GM11168 (cell line): ENCODE results near the gene MAB21L1.

ENCODE experiments used
- in situ Hi-C: fragments of 300-500 bp; cut with MboI; formaldehyde crosslinking; loops from one replicate; pipeline ENCODE4 v1.12.0; 2022; ENCODE audit warnings: low sequenced_read_pairs; ENCODE audit not compliant: unreplicated experiment

The MAB21L1 gene

DNA sequence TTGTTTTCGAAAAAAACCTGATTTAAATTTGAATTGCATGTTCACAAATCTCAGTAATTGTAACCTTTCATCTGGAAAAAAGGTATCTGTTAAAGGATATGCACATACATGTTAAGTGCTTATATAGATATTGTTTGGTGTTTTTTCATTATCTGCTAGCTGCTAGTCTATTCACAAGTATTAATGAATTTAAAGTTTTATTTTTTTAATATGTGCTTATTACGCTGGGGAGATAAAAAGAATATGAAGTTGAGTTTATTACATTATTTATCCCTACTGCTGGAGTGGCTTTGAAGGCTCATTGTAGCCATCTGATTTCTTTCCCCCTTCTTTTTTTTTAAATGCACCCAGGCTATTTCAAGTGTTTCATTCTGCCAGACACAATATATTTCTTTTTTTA, 3.9 kb upstream of the MAB21L1 start:
- in situ Hi-C loops, result no loop called here

DNA sequence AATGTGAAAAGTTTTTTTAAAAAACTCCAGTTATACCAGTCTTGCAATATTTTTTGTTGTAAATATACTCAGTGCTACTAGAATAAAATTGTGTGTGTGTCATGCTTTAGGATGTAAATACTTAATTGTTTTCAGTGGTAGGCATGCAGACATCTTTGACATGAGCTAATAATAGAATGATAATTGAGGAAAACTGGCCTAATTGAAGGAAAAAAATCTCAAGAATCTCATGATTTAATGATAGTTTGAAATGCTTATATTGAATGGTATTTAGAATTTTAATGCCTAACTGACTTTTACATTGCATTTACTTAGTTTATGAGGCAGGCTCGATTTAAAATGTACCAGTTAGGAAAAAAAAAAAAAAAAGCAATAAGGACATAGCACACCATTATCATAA, 3.2 kb upstream of the MAB21L1 start:
- in situ Hi-C loops, result no loop called here

DNA sequence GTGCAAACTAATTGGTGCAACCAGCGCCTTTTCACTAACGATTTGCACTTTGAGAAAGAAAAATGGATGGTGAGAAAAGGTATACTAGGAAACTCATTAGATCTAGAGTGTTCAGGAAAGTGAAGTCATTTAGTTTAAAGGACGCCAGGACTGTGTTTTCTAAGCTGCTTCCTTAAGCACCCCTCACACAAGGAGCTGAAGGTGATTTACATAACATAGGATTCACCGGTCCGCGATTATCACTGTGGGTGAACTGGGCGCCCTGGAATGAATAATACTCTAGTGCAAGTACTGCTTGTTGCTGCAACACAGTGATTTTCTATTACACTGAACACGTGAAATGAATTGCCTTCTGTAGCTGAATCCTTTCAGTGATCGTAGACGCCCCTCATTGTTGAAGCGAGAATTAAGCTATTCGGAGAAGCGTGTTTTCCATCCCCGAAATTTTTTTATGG, 2.6 kb upstream of the MAB21L1 start:
- in situ Hi-C loops, result no loop called here

DNA sequence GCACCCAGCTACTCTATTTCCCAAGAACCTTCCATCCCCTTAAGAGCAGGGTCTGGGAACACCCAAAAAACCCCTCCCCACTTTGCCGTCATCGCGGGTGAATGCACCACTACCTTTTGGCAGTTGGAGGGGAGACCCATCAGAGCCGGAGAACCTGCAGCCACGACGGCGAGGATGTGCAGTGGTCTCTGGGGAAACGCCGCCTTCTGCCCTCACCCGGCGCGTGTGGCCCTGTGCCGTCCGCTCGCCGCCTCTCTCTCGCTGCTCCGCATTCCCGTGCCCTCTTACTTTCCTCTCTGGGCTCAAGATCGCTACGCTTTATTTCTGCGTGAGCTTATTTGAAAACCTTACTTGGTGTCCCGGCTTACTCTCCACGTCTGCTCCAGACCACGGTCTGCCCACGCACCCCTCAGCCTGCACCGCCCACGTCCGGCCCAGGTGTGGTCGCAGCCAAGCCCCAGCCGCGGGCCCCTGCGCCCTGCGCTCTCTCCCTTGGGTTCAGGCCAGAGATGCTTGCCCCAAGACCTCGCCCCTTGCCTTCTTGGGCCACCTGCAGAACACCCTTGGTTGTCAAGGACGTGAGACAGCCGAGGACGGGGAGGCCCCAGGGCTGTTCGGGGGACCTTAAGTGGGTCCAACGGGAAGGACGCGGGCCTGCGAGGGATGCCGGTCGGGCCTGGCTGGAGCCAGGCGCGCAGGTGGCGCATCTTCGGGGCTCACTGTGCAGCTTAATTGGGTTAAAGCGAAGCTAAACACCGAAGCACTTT, 2.0 kb upstream of the MAB21L1 start:
- in situ Hi-C loops, result no loop called here

DNA sequence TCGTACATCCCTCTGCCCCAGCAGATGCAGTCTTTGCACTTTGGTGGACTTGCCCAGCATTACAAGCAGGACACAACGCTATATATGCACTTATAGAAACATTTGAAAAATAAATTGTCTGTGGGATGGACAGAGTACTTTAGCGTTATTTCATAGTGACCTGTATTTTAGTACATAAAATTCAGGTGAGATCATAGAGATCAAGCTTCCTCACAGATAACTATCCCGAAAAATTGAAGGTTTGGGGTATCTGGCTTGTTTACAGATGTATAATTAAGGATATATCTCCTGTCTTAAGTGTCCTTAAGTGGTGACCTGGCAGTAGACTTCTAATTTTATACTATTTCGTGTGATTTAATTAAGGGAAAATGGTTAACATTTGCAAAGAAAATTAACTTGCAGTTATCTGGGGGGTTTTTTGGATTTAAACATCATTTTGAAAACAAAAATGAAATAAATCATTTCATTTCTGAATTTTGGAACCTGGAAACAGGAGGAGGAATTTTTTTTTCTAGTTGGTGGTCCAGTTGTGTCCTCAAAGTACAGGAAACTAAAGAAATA, 977 bp upstream of the MAB21L1 start:
- in situ Hi-C loops, result no loop called here

DNA sequence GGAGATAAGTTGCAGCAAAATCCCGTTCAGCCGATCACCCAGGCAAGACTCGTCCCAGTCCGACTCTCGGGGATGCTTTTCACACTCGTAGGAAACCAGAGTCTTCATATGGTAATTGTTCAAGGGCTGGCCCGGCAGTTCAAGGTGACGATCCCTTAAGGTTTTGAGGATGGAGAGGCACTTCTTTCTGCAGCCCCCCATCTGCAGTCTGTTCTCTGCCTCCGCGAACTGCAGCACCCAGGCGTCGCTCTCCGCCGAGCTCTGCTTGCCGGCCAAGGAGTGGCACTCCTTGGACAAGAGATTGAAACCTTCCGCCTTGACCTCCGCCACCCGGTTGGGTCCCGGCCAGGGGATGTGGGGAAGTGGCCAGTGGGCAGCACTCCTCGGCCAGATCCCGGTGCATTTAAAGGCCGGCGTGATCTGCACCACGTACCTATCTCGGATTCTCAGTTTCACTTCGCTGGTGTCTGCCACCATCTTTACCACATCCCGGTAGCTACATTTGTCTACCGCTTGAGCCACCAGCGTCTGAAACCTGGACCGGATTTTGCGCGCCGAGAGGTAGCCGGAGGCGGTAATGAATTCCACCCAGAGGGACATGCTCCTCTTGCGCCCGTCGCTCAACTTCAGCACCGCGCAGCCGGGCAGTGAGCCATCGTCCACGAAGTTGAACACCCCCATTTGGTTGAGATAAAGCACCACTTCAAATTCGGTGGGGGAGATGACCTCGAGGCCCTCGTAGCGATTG, 1.1 kb downstream of the MAB21L1 start:
- in situ Hi-C loops, result no loop called here

DNA sequence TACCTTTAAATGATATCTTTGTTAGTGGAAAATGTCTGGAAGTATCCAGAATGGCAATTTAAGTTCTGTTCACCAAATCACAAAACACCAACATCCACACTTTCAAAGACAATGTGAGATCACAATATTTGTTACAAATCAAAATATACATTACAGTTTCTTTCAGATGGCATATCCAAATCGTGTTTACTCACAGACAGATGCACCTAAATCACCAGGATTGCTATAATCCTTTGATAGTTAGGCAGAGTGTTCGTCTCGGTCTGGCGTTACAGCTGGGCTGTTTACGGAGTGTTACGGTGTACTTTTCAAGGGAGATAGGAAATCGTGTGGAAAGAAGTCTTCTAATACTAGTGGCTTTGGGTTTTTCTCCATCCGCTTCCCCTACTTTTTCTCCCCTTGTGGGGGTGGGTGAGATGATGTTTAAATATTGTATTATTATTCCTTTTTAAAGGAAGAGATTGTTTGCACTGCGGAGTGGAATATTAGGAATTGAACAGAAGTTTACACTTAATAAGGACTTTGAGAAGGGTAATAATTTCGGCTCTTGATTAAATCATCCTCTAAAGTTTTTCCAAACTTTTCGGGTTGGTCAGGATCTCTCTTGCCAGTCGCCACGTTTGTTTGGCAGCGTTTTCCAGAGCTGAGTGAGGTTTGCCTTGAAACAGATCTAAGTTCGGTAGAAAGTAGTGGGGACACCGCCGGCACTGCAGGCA, 1.8 kb downstream of the MAB21L1 start:
- in situ Hi-C loops, result no loop called here

DNA sequence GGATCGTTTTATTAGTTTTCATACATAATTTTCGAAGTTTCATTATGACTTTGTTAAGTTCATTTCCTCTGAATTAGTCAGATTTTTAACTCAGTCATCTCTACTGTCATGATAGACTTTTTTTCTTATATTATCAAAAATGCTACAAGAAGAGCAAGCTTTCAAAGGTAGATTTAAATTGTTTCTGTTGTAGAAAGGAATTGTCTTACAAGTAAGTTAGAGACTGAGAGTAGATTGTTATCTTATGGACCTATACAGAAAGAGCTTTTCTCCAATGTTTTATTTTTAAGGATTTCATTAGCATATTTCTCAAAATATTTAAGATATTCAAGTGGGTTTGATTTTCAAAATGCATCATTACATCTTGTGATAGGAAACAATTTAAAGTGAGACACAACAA, 2.7 kb downstream of the MAB21L1 start:
- in situ Hi-C loops, result no loop called here

DNA sequence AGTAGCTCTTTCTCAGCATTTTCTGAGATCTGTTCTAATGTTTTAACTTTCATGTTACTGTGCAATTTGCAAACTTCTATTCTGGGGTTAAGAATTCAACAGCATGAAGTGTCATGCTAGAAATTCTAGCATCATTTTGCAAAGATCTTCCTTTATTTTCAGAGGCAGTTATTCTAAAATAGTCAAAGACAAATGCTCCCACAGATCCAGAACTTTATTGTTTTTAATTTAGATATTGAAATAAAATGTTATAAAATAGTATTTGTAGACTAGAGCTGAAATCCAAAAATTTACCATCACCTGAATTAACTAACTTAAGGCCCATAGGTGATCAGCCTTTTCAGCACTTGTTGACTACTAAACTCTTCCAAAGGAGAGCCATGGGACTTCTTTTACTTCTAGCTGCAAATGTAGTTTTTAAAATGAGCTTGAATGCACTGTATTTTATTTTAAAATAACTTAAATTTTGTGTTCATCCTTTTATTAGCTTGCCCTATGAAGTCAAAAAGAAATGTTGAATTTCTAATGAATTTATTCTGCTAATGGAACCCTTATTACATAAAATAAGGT, 3.2 kb downstream of the MAB21L1 start:
- in situ Hi-C loops, result no loop called here

DNA sequence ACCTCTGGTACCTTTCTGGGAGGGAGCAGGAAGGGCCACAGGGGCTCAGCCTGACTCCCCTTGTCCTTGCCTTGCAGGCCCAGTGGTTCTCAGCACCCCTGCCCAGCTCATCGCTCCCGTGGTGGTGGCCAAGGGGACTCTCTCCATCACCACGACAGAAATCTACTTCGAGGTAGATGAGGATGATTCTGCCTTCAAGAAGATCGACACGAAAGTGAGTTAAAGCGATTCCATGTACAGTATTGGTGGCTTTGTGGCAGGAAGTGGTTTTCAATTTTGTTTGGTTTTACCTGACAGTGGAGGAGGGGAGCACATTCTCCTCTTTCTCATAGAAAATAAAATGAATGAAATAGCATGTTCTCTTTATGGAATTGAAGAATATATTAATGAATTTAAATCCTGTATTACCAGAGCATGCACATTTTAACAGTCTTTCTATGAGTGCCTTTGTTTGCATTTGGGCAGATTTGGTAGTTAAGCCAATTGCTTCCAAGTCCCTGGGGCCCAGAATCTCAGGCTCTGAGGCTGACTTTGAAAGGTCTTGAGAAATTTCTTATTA, 4.1 kb downstream of the MAB21L1 start:
- in situ Hi-C loops, result no loop called here

DNA sequence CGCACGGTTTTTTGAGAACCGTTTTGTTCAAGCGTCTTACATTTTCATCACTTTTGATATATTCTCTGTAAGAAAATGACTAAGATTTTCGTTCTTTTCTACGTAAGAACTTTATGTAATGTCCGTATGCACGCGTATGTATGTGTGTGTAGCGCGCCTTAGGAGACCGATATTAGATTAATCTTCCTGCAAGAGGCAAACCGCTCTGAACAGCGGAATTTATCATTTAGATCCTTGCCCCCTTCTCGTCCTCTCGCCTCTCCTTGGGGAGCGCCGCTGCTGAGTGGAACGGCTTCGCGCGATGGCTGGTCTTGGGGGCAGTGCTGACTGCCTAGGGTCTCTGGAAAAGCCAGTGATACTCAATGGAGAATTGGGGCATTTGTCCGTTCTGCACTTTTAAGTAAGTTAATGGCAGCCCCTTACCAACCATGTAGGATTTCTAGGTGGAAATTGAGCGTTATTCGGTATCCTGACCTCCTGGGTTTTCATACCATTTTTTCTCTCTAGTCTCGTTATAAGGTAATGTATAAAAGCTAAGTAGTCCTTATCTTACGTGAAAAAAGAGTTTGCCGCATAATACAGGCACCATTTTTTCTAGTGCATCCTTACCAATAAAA, 4.7 kb downstream of the MAB21L1 start:
- in situ Hi-C loops, result no loop called here

DNA sequence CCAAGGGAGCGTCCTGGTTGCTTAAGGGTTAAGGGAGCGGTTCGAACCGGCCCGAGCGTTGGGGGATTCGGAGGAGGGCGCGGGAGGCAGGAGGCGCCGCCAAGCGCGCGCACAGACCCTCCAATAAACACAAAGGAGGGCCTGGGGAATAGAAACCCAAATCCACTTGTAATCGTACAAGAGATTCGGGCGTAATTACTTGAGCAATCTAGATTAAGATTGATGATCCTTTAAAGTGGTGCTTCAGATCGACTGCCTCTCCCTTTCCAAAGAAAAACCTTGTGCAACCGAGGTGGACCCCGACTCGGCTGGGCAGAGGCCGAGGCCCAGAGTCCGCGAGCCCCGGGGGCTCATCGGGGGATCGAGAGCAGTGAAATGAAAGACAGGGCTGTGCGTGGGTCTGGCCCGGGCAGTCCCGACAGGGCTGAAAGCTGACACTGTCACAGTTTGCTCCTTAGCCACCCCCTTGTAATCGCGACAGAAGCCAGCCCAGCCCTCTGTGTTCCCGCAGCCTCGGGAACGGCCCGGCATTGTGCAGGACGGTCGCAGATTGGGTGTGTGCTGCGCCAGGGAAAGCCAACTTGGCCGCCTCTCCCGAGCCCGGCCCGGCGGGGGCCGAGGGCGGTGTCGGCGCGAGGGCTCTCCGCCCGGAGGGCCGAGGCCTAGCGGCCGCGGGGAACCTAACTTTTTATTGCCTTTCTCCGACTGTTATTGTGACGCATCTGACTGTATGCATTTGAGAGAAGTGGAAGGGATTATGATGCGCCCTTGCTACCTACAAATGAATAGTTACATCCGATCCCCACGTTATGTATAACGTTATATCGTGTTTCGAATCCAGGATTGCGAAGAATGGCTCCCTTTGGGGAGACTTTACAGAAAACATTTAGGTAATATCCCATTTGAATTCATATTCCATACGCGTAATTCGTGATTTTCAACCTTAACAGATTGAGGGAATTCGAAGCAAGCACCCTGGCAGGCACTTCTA, 5.5 kb downstream of the MAB21L1 start:
- in situ Hi-C loops, result no loop called here

DNA sequence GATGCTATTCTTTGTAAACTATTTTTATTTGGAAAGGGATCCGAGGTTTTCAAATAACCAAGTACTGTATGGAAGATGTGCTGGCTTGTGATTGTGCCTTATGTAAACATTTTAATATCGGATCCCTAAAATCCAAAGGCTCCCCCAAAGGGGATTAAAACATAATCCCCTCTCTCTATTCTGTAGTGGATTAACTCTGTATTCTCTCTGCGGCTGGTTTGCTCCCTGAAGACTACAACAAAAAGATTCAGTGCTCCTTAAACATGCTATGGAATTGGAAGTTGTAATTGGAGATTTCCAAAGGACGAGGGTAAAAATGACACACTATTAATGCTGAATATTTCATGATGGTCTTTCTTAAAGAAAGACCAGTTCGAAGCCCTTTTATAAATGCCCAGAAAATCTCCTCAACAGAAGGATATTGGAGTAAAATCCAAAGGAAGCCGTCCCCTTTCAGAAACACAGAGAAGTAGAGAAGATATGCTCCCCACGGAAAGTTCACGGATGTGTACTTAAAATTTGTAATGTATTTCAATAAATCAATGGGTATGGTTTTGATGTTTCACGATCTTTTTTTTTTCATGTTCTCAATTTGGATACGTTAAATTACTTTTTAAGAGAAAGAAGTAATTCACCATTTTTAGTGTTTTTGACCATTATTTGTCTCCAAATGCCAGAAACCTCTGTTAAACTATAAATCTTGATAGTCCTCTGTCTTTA, 6.5 kb downstream of the MAB21L1 start:
- in situ Hi-C loops, result no loop called here

DNA sequence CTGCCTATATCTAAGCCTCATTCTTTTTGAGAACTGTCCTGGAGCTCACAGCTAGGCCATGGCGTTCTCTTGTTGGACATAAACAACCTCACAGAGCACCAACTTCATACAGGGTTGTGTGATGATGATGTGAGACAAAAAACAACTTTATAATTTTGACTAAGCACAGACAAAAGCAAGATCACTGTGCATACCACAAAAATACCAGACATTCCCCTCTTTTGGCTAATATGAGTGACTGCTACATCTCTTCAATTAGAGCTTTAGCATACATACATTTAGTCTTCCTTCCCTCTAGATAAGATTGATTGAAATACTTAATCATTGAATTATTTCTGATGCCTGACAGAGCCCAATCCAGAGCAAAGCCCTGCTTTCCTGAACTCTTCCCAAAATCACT, 8.3 kb downstream of the MAB21L1 start:
- in situ Hi-C loops, result no loop called here

DNA sequence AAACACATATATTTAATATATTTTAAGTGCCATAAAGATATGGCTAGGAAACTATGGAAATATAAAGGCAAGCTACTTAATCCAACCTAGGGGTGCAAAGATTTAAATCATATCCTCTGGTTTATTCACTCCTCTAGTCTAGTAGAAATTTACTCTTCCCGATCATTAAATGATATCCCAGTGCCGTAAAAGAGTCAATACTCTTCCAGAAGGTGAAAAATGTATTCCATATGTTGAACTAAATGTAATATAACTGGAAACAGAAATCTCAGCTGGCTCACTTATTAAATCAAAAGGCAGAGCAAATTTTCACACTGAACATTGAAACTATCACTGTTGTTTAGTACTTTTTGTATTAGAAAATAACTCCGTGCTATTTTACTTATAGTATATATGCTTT, 11.1 kb downstream of the MAB21L1 start:
- in situ Hi-C loops, result no loop called here

DNA sequence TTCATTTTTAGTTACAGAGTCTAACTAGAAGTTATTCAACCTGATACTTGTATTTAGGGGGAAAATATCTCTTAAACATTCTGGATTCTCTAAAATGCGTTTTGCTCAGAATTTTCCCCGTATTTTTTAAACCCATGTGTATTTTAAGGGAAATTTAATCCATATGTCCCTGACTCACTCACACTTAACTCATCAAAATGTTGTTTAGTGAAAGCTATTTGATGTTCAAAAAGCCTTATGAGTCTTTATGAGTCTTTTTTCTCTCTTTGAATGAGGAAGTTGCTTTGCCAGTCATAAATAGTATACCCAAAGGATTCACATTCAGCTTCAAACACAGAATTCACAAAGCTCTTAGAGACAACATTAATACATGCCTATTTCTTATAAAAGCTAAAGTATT, 16.4 kb downstream of the MAB21L1 start:
- in situ Hi-C loops, result no loop called here

DNA sequence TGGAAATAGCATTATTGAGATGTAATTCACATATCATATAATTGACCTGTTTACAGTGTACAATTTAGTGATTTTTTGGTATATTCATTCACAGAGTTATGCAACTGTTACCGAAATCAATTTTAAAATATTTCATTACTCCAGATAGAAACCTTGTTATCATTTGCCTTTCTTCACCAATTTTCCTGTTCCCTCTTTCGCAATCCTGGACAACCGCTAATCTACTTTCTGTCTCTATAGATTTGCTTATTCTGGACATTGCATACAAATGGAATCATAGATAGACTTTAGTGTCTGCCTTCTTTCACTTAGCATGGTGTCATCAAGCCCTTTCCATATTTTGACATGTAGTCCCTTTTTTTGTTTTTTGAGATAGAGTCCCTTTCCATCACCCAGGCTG, 19.2 kb downstream of the MAB21L1 start:
- in situ Hi-C loops, result no loop called here

DNA sequence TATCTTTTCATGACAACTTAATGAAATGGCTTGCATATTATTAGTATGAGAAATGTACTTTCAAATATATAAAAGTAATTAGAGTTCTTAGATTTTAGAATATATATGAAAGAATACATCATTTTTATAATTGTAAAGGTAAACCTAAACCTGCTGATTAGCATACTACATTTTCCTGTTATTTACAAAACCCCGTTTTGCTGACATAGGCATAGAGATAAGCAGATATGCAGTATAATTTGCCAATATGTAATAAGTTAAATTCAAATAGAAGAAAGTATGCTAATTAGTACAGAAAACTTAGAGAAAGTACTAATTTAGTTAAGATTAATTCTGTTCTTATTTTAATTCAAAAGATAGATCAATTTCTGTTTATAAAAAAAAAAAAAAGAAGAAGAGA, 21.5 kb downstream of the MAB21L1 start:
- in situ Hi-C loops, result no loop called here
